H1 (cell line): Measurements from ENCODE around the gene DRGX. TPM values are rescaled to one million over a fixed set of nuclear protein-coding genes. Genes with fewer than 3 reads are reported as not detected.

ENCODE experiments used
- CTCF ChIA-PET: fragments of 300-600 bp; sonication (Branson Sonifier 250); formaldehyde crosslinking; loops from one replicate; lab custom pipeline; 2021; ENCODE audit not compliant: partially characterized antibody; lab: Charles Lee
- POLR2A ChIA-PET: fragments of 300-600 bp; sonication (Branson Sonifier 250); formaldehyde crosslinking; loops from one replicate; lab custom pipeline; 2021; ENCODE audit warnings: inconsistent platforms; ENCODE audit not compliant: partially characterized antibody; lab: Charles Lee
- DNase-seq, 2 experiments: peaks; one replicate each; pipeline versions ENCODE4 v3.0.0 to v3.0.0-alpha.2; 2010 to 2022; ENCODE audit warnings: low spot score in 2 of 2, low read depth in 1 of 2, mixed read lengths in 1 of 2
- FAIRE-seq: peaks from 2 replicates; lab custom pipeline; 2011; peaks lifted over from hg19 to GRCh38; lab: Jason Lieb, UNC
- H2AFZ ChIP-seq: 2 replicates; pipeline ENCODE4 v1.8.1; 2012; ENCODE audit warnings: low read length, inconsistent platforms
- H2AK5ac ChIP-seq: 2 replicates; pipeline ENCODE4 v1.6.1; 2013; ENCODE audit warnings: low read depth, low read length
- H2BK120ac ChIP-seq: replicated peaks from 2 replicates; pipeline ENCODE3; 2013; ENCODE audit warnings: low read depth, low read length, inconsistent platforms
- H2BK12ac ChIP-seq: 2 replicates; pipeline ENCODE4 v1.6.1; 2013; ENCODE audit warnings: low read depth, low read length
- H2BK15ac ChIP-seq: 2 replicates; pipeline ENCODE4 v1.6.1; 2013; ENCODE audit warnings: low read length
- H2BK20ac ChIP-seq: 2 replicates; pipeline ENCODE4 v1.6.1; 2013; ENCODE audit warnings: low read length
- H2BK5ac ChIP-seq: 2 replicates; pipeline ENCODE4 v1.6.1; 2013; ENCODE audit warnings: low read depth, low read length
- H3K14ac ChIP-seq: 2 replicates; pipeline ENCODE4 v1.6.1; 2013; ENCODE audit warnings: inconsistent platforms; ENCODE audit not compliant: insufficient read length
- H3K18ac ChIP-seq: 2 replicates; pipeline ENCODE4 v1.6.1; 2013; ENCODE audit warnings: low read length; ENCODE audit errors: extremely low read depth
- H3K23ac ChIP-seq: 2 replicates; pipeline ENCODE4 v1.6.1; 2013; ENCODE audit warnings: inconsistent platforms; ENCODE audit not compliant: insufficient read length
- H3K23me2 ChIP-seq: 2 replicates; pipeline ENCODE4 v1.6.1; 2013; ENCODE audit warnings: low read depth, low read length
- H3K27ac ChIP-seq: 2 replicates; pipeline ENCODE4 v1.6.1; 2011; ENCODE audit warnings: low read depth, low read length, inconsistent platforms
- H3K27me3 ChIP-seq, 4 experiments: replicated peaks in 1 of 4; 1 replicate in 1 of 4; 2 replicates in 3 of 4; pipeline versions ENCODE4 v1.6.1 to v1.8.1; 2011 to 2013; ENCODE audit warnings: low read length in 3 of 4, mild to moderate bottlenecking in 3 of 4, inconsistent platforms in 2 of 4, mixed read lengths in 2 of 4, moderate library complexity in 1 of 4; ENCODE audit not compliant: control insufficient read depth in 3 of 4, insufficient read depth in 3 of 4; ENCODE audit errors: extremely low read depth in 1 of 4
- H3K36me3 ChIP-seq, 4 experiments: 2 replicates each; pipeline versions ENCODE4 v1.6.1 to v1.8.1; 2011 to 2013; ENCODE audit warnings: mild to moderate bottlenecking in 4 of 4, low read length in 3 of 4, moderate library complexity in 2 of 4, control low read depth in 1 of 4, inconsistent platforms in 1 of 4; ENCODE audit not compliant: insufficient read depth in 4 of 4, control insufficient read depth in 2 of 4
- H3K4ac ChIP-seq: replicated peaks from 2 replicates; pipeline ENCODE3; 2013; ENCODE audit warnings: low read length, low read depth, mixed read lengths, inconsistent platforms; ENCODE audit not compliant: insufficient read length
- H3K4me1 ChIP-seq, 4 experiments: replicated peaks in 1 of 4; 1 replicate in 1 of 4; 2 replicates in 3 of 4; pipeline versions ENCODE4 v1.6.1 to v1.8.1; 2011 to 2013; ENCODE audit warnings: low read length in 3 of 4, inconsistent platforms in 2 of 4, mixed read lengths in 1 of 4; ENCODE audit not compliant: insufficient read depth in 4 of 4, control insufficient read depth in 3 of 4
- H3K4me2 ChIP-seq, 2 experiments: 2 replicates each; pipeline versions ENCODE4 v1.6.1 to v1.8.1; 2011 to 2013; ENCODE audit warnings: low read depth in 2 of 2, low read length in 2 of 2, control low read depth in 1 of 2, inconsistent platforms in 1 of 2, mild to moderate bottlenecking in 1 of 2; ENCODE audit not compliant: insufficient read depth in 1 of 2
- H3K4me3 ChIP-seq, 4 experiments: fragments of 200-600, 300-600 bp in 1 of 4; sonication (generic), shearing (Covaris generic), sonication (Bioruptor Twin) in 1 of 4; 2 replicates each; pipeline versions ENCODE4 v1.5.1 to v1.8.1; 2011 to 2016; ENCODE audit warnings: low read length in 4 of 4, low read depth in 3 of 4, control low read depth in 2 of 4, inconsistent platforms in 2 of 4, mild to moderate bottlenecking in 2 of 4, mixed read lengths in 1 of 4, moderate library complexity in 1 of 4; ENCODE audit not compliant: insufficient read depth in 2 of 4; ENCODE audit errors: extremely low read depth in 1 of 4
- H3K56ac ChIP-seq: replicated peaks from 2 replicates; pipeline ENCODE3; 2013; ENCODE audit warnings: low read depth, mild to moderate bottlenecking, mixed read lengths, low read length, inconsistent platforms; ENCODE audit not compliant: insufficient read length
- H3K79me1 ChIP-seq: 2 replicates; pipeline ENCODE4 v1.6.1; 2013; ENCODE audit warnings: low read depth, low read length, control low read depth
- H3K79me2 ChIP-seq, 2 experiments: 2 replicates each; pipeline versions ENCODE4 v1.6.1 to v1.8.1; 2012 to 2013; ENCODE audit warnings: low read length in 2 of 2, mild to moderate bottlenecking in 2 of 2, inconsistent platforms in 1 of 2; ENCODE audit not compliant: insufficient read depth in 2 of 2, control insufficient read depth in 1 of 2
- H3K9ac ChIP-seq, 4 experiments: replicated peaks in 1 of 4; 1 replicate in 1 of 4; 2 replicates in 3 of 4; pipeline versions ENCODE4 v1.6.1 to v1.8.1; 2011 to 2013; ENCODE audit warnings: low read depth in 3 of 4, low read length in 3 of 4, control low read depth in 2 of 4, mild to moderate bottlenecking in 2 of 4, moderate library complexity in 2 of 4, inconsistent platforms in 1 of 4; ENCODE audit errors: extremely low read depth in 1 of 4
- H3K9me3 ChIP-seq, 2 experiments: 2 replicates each; pipeline versions ENCODE4 v1.6.1 to v1.8.1; 2012 to 2013; ENCODE audit warnings: mild to moderate bottlenecking in 2 of 2, moderate library complexity in 2 of 2, control low read depth in 1 of 2, inconsistent platforms in 1 of 2, low read depth in 1 of 2, low read length in 1 of 2, mixed read lengths in 1 of 2; ENCODE audit not compliant: insufficient read depth in 2 of 2
- H4K20me1 ChIP-seq, 2 experiments: replicated peaks in 1 of 2; 2 replicates each; pipeline versions ENCODE3 to v1.8.1; 2011 to 2013; ENCODE audit warnings: inconsistent platforms in 2 of 2, low read length in 2 of 2, mild to moderate bottlenecking in 1 of 2; ENCODE audit not compliant: insufficient read depth in 2 of 2, control insufficient read depth in 1 of 2
- H4K5ac ChIP-seq: 2 replicates; pipeline ENCODE4 v1.6.1; 2013; ENCODE audit warnings: low read length, low read depth, mixed read lengths, inconsistent platforms; ENCODE audit not compliant: insufficient read length
- H4K8ac ChIP-seq: 2 replicates; pipeline ENCODE4 v1.8.0; 2013; ENCODE audit warnings: mild to moderate bottlenecking, moderate library complexity, low read length, inconsistent platforms; ENCODE audit not compliant: insufficient read depth; ENCODE audit errors: extremely low read depth
- H4K91ac ChIP-seq: replicated peaks from 2 replicates; pipeline ENCODE3; 2013; ENCODE audit warnings: low read length, mixed read lengths, inconsistent platforms; ENCODE audit not compliant: insufficient read length
- CHD1 ChIP-seq: IDR thresholded peaks from 2 replicates; pipeline ENCODE4 v1.6.1; 2012; ENCODE audit warnings: low read depth, low read length, improper control_type of control experiment
- CTCF ChIP-seq, 3 experiments: IDR thresholded peaks; 1 replicate in 2 of 3; 2 replicates in 1 of 3; pipeline versions ENCODE4 v1.5.1 to v1.6.1; 2011; ENCODE audit warnings: low read length in 3 of 3, mild to moderate bottlenecking in 3 of 3, inconsistent platforms in 2 of 3, low read depth in 1 of 3, moderate library complexity in 1 of 3; ENCODE audit not compliant: insufficient read depth in 1 of 3; ENCODE audit errors: control extremely low read depth in 1 of 3
- HDAC2 ChIP-seq, 2 experiments: fragments of 300-600 bp in 1 of 2; sonication (generic) in 1 of 2; IDR thresholded peaks; 2 replicates each; pipeline ENCODE4 v1.6.1; 2011 to 2012; ENCODE audit warnings: low read depth in 2 of 2, low read length in 2 of 2, mild to moderate bottlenecking in 2 of 2, moderate library complexity in 2 of 2, borderline replicate concordance in 1 of 2, inconsistent platforms in 1 of 2
- JUN ChIP-seq: IDR thresholded peaks from 2 replicates; pipeline ENCODE4 v1.6.1; 2011; ENCODE audit warnings: low read depth, mild to moderate bottlenecking, improper control_type of control experiment, low read length
- MAX ChIP-seq: IDR thresholded peaks from 2 replicates; pipeline ENCODE4 v1.6.1; 2012; ENCODE audit warnings: inconsistent platforms
- NRF1 ChIP-seq: IDR thresholded peaks from 2 replicates; pipeline ENCODE4 v1.6.1; 2011; ENCODE audit warnings: mild to moderate bottlenecking, low read depth, low read length, improper control_type of control experiment
- POLR2A ChIP-seq, 2 experiments: IDR thresholded peaks; 1 replicate in 1 of 2; 2 replicates in 1 of 2; pipeline ENCODE4 v1.6.1; 2011; ENCODE audit warnings: low read depth in 2 of 2, low read length in 2 of 2, mild to moderate bottlenecking in 2 of 2; ENCODE audit errors: control extremely low read depth in 1 of 2
- RFX5 ChIP-seq: IDR thresholded peaks from 2 replicates; pipeline ENCODE4 v1.6.1; 2011; ENCODE audit warnings: low read depth, low read length, improper control_type of control experiment, borderline replicate concordance
- RNF2 ChIP-seq: fragments of 200-900, 300-1000 bp; sonication (generic); IDR thresholded peaks from 2 replicates; pipeline ENCODE4 v1.7.1; 2016; ENCODE audit warnings: borderline replicate concordance, low read depth, mild to moderate bottlenecking, antibody characterized with exemption, low read length; ENCODE audit not compliant: poor library complexity, severe bottlenecking; ENCODE audit errors: missing control alignments
- SAP30 ChIP-seq: fragments of 300-600 bp; sonication (generic); IDR thresholded peaks from 2 replicates; pipeline ENCODE4 v1.7.1; 2012; ENCODE audit warnings: low read length, moderate library complexity, mild to moderate bottlenecking, inconsistent platforms; ENCODE audit not compliant: insufficient read depth, insufficient replicate concordance
- SP2 ChIP-seq: IDR thresholded peaks from 2 replicates; pipeline ENCODE4 v1.6.1; 2012; ENCODE audit warnings: mild to moderate bottlenecking, low read length, inconsistent platforms
- WGBS, 2 experiments: shearing (Covaris generic) in 1 of 2; methylation state at CpG; one replicate each; pipeline versions ENCODE4 v1.1.6 to v1.1.7; 2013 to 2015; ENCODE audit warnings: low lambda C conversion rate in 2 of 2, mixed read lengths in 2 of 2, inconsistent platforms in 1 of 2, low coverage in 1 of 2, missing lambda C conversion rate in 1 of 2; ENCODE audit not compliant: insufficient replicate concordance in 2 of 2, insufficient coverage in 1 of 2, insufficient read length in 1 of 2; ENCODE audit errors: extremely low coverage in 1 of 2, missing lambda C conversion rate in 1 of 2; 5-methylcytosine and 5-hydroxymethylcytosine counted together
- polyA plus RNA-seq, 7 experiments: library from polyadenylated mRNA; depleted of rRNA in 3 of 7; stranded (reverse) in 5 of 7; unstranded in 2 of 7; fragments of >200 nt in 5 of 7; fragments of 200-250 nt in 2 of 7; gene quantifications; 1 replicate in 5 of 7; 2 replicates in 1 of 7; 4 replicates in 1 of 7; pipeline versions ENCODE4 v1.2.1 to v1.2.3, GENCODE V29; 2011 to 2013; ENCODE audit warnings: missing spikeins in 2 of 7, mixed read lengths in 2 of 7
- total RNA-seq: library from RNA; stranded (reverse); fragmentation: NEBNext Ultra II Directional; extraction: Animal tissue kit (Norgen Biotek cat#: 25700); gene quantifications from 2 replicates; pipeline ENCODE4 v1.2.1, GENCODE V29; 2021

DRGX gene
- total and polyA plus RNA-seq, 2 of the 8 experiments (the other 6 are each of a cell fraction or from before 2014, with no cell fraction given), result not detected

- H3K36me3 ChIP-seq, result no peaks in the 10 kb centered on the region
- H3K23me2 ChIP-seq, result no peaks in the 10 kb centered on the region
- H4K91ac ChIP-seq, result no peak overlapping the region
- no peak overlapping the region for H2BK15ac ChIP-seq
- no peak overlapping the region for H3K27ac ChIP-seq
- POLR2A ChIA-PET, result no interaction called here
- no peak overlapping the region for H2BK120ac ChIP-seq
- H2BK5ac ChIP-seq, result no peak overlapping the region
- H3K79me1 ChIP-seq, result no peaks in the 10 kb centered on the region
- H4K5ac ChIP-seq, result no peak overlapping the region
- no peak overlapping the region for H2BK20ac ChIP-seq
- no peaks in the 10 kb centered on the region for H3K4me1 ChIP-seq
- no peaks in the 10 kb centered on the region for H4K20me1 ChIP-seq
- H3K18ac ChIP-seq, result no peak overlapping the region
- H3K4me3 ChIP-seq, result no peak overlapping the region
- WGBS, 2 experiments, result 77% methylated on average over 2 of the region's 2 CpGs; no CpG with 5 or more reads in 1 of the 2 experiments
- H3K9me3 ChIP-seq, result no peaks in the 10 kb centered on the region
- no peak overlapping the region for H3K56ac ChIP-seq
- H3K4me2 ChIP-seq, result no peak overlapping the region
- no peaks in the 10 kb centered on the region for H3K79me2 ChIP-seq
- H2AK5ac ChIP-seq, result no peak overlapping the region
- H3K9ac ChIP-seq, result no peak overlapping the region
- TF ChIP-seq HDAC2 (IDR thresholded peaks at IDR 0.05; ENCODE audit: borderline replicate concordance in 1 of 2, low read depth in 2 of 2, low read length in 2 of 2) (no peak), RFX5 (no peak), SP2 (no peak), RNF2 (no peak), SAP30 (no peak), NRF1 (no peak), MAX (no peak), JUN (no peak), CHD1 (no peak), POLR2A (IDR thresholded peaks at IDR 0.05; ENCODE audit: control extremely low read depth in 1 of 2, low read depth in 2 of 2, low read length in 2 of 2) (no peak), CTCF (IDR thresholded peaks at IDR 0.05; ENCODE audit: control extremely low read depth in 1 of 3, insufficient read depth in 1 of 3, low read depth in 1 of 3, low read length in 3 of 3) (no peak)
- H3K23ac ChIP-seq, result no peak overlapping the region
- H4K8ac ChIP-seq, result peak overlapping the region; percentile 20; the same call in 1 of the 2 replicates
- H3K27me3 ChIP-seq, result no peaks in the 10 kb centered on the region
- no peak overlapping the region for H3K4ac ChIP-seq
- no peak overlapping the region for H3K14ac ChIP-seq
- no peak overlapping the region for H2AFZ ChIP-seq
- no peak overlapping the region for H2BK12ac ChIP-seq
- DNase-seq (no peak), FAIRE-seq (no peak)
- CTCF ChIA-PET, result interaction anchor here (0.9 to 2.5 kb wide), 2 partner anchors 9 to 11 kb away, joined by 5 to 6 read pairs; no protein-coding TSS in a partner anchor
Measured at GRCh38 chr10:49320191-49320590, 75.7 kb downstream of the DRGX start.
